H1 (cell line): ENCODE measurements around the gene AAK1. TPM values are rescaled to one million over a fixed set of nuclear protein-coding genes. Genes with fewer than 3 reads are reported as not detected.

Experiments used
- CTCF ChIA-PET: fragments of 300-600 bp; sonication (Branson Sonifier 250); formaldehyde crosslinking; loops from one replicate; lab custom pipeline; 2021; ENCODE audit not compliant: partially characterized antibody; lab: Charles Lee
- POLR2A ChIA-PET: fragments of 300-600 bp; sonication (Branson Sonifier 250); formaldehyde crosslinking; loops from one replicate; lab custom pipeline; 2021; ENCODE audit warnings: inconsistent platforms; ENCODE audit not compliant: partially characterized antibody; lab: Charles Lee
- DNase-seq, 2 experiments: peaks; one replicate each; pipeline versions ENCODE4 v3.0.0 to v3.0.0-alpha.2; 2010 to 2022; ENCODE audit warnings: low spot score in 2 of 2, low read depth in 1 of 2, mixed read lengths in 1 of 2
- FAIRE-seq: peaks from 2 replicates; lab custom pipeline; 2011; peaks lifted over from hg19 to GRCh38; lab: Jason Lieb, UNC
- H2AFZ ChIP-seq: 2 replicates; pipeline ENCODE4 v1.8.1; 2012; ENCODE audit warnings: low read length, inconsistent platforms
- H2AK5ac ChIP-seq: 2 replicates; pipeline ENCODE4 v1.6.1; 2013; ENCODE audit warnings: low read depth, low read length
- H2BK120ac ChIP-seq: replicated peaks from 2 replicates; pipeline ENCODE3; 2013; ENCODE audit warnings: low read depth, low read length, inconsistent platforms
- H2BK12ac ChIP-seq: 2 replicates; pipeline ENCODE4 v1.6.1; 2013; ENCODE audit warnings: low read depth, low read length
- H2BK15ac ChIP-seq: 2 replicates; pipeline ENCODE4 v1.6.1; 2013; ENCODE audit warnings: low read length
- H2BK20ac ChIP-seq: 2 replicates; pipeline ENCODE4 v1.6.1; 2013; ENCODE audit warnings: low read length
- H2BK5ac ChIP-seq: 2 replicates; pipeline ENCODE4 v1.6.1; 2013; ENCODE audit warnings: low read depth, low read length
- H3K14ac ChIP-seq: 2 replicates; pipeline ENCODE4 v1.6.1; 2013; ENCODE audit warnings: inconsistent platforms; ENCODE audit not compliant: insufficient read length
- H3K18ac ChIP-seq: 2 replicates; pipeline ENCODE4 v1.6.1; 2013; ENCODE audit warnings: low read length; ENCODE audit errors: extremely low read depth
- H3K23ac ChIP-seq: 2 replicates; pipeline ENCODE4 v1.6.1; 2013; ENCODE audit warnings: inconsistent platforms; ENCODE audit not compliant: insufficient read length
- H3K23me2 ChIP-seq: 2 replicates; pipeline ENCODE4 v1.6.1; 2013; ENCODE audit warnings: low read depth, low read length
- H3K27ac ChIP-seq: 2 replicates; pipeline ENCODE4 v1.6.1; 2011; ENCODE audit warnings: low read depth, low read length, inconsistent platforms
- H3K27me3 ChIP-seq, 4 experiments: replicated peaks in 1 of 4; 1 replicate in 1 of 4; 2 replicates in 3 of 4; pipeline versions ENCODE4 v1.6.1 to v1.8.1; 2011 to 2013; ENCODE audit warnings: low read length in 3 of 4, mild to moderate bottlenecking in 3 of 4, inconsistent platforms in 2 of 4, mixed read lengths in 2 of 4, moderate library complexity in 1 of 4; ENCODE audit not compliant: control insufficient read depth in 3 of 4, insufficient read depth in 3 of 4; ENCODE audit errors: extremely low read depth in 1 of 4
- H3K36me3 ChIP-seq, 4 experiments: 2 replicates each; pipeline versions ENCODE4 v1.6.1 to v1.8.1; 2011 to 2013; ENCODE audit warnings: mild to moderate bottlenecking in 4 of 4, low read length in 3 of 4, moderate library complexity in 2 of 4, control low read depth in 1 of 4, inconsistent platforms in 1 of 4; ENCODE audit not compliant: insufficient read depth in 4 of 4, control insufficient read depth in 2 of 4
- H3K4ac ChIP-seq: replicated peaks from 2 replicates; pipeline ENCODE3; 2013; ENCODE audit warnings: low read length, low read depth, mixed read lengths, inconsistent platforms; ENCODE audit not compliant: insufficient read length
- H3K4me1 ChIP-seq, 4 experiments: replicated peaks in 1 of 4; 1 replicate in 1 of 4; 2 replicates in 3 of 4; pipeline versions ENCODE4 v1.6.1 to v1.8.1; 2011 to 2013; ENCODE audit warnings: low read length in 3 of 4, inconsistent platforms in 2 of 4, mixed read lengths in 1 of 4; ENCODE audit not compliant: insufficient read depth in 4 of 4, control insufficient read depth in 3 of 4
- H3K4me2 ChIP-seq, 2 experiments: 2 replicates each; pipeline versions ENCODE4 v1.6.1 to v1.8.1; 2011 to 2013; ENCODE audit warnings: low read depth in 2 of 2, low read length in 2 of 2, control low read depth in 1 of 2, inconsistent platforms in 1 of 2, mild to moderate bottlenecking in 1 of 2; ENCODE audit not compliant: insufficient read depth in 1 of 2
- H3K4me3 ChIP-seq, 4 experiments: fragments of 200-600, 300-600 bp in 1 of 4; sonication (generic), shearing (Covaris generic), sonication (Bioruptor Twin) in 1 of 4; 2 replicates each; pipeline versions ENCODE4 v1.5.1 to v1.8.1; 2011 to 2016; ENCODE audit warnings: low read length in 4 of 4, low read depth in 3 of 4, control low read depth in 2 of 4, inconsistent platforms in 2 of 4, mild to moderate bottlenecking in 2 of 4, mixed read lengths in 1 of 4, moderate library complexity in 1 of 4; ENCODE audit not compliant: insufficient read depth in 2 of 4; ENCODE audit errors: extremely low read depth in 1 of 4
- H3K56ac ChIP-seq: replicated peaks from 2 replicates; pipeline ENCODE3; 2013; ENCODE audit warnings: low read depth, mild to moderate bottlenecking, mixed read lengths, low read length, inconsistent platforms; ENCODE audit not compliant: insufficient read length
- H3K79me1 ChIP-seq: 2 replicates; pipeline ENCODE4 v1.6.1; 2013; ENCODE audit warnings: low read depth, low read length, control low read depth
- H3K79me2 ChIP-seq, 2 experiments: 2 replicates each; pipeline versions ENCODE4 v1.6.1 to v1.8.1; 2012 to 2013; ENCODE audit warnings: low read length in 2 of 2, mild to moderate bottlenecking in 2 of 2, inconsistent platforms in 1 of 2; ENCODE audit not compliant: insufficient read depth in 2 of 2, control insufficient read depth in 1 of 2
- H3K9ac ChIP-seq, 4 experiments: replicated peaks in 1 of 4; 1 replicate in 1 of 4; 2 replicates in 3 of 4; pipeline versions ENCODE4 v1.6.1 to v1.8.1; 2011 to 2013; ENCODE audit warnings: low read depth in 3 of 4, low read length in 3 of 4, control low read depth in 2 of 4, mild to moderate bottlenecking in 2 of 4, moderate library complexity in 2 of 4, inconsistent platforms in 1 of 4; ENCODE audit errors: extremely low read depth in 1 of 4
- H3K9me3 ChIP-seq, 2 experiments: 2 replicates each; pipeline versions ENCODE4 v1.6.1 to v1.8.1; 2012 to 2013; ENCODE audit warnings: mild to moderate bottlenecking in 2 of 2, moderate library complexity in 2 of 2, control low read depth in 1 of 2, inconsistent platforms in 1 of 2, low read depth in 1 of 2, low read length in 1 of 2, mixed read lengths in 1 of 2; ENCODE audit not compliant: insufficient read depth in 2 of 2
- H4K20me1 ChIP-seq, 2 experiments: replicated peaks in 1 of 2; 2 replicates each; pipeline versions ENCODE3 to v1.8.1; 2011 to 2013; ENCODE audit warnings: inconsistent platforms in 2 of 2, low read length in 2 of 2, mild to moderate bottlenecking in 1 of 2; ENCODE audit not compliant: insufficient read depth in 2 of 2, control insufficient read depth in 1 of 2
- H4K5ac ChIP-seq: 2 replicates; pipeline ENCODE4 v1.6.1; 2013; ENCODE audit warnings: low read length, low read depth, mixed read lengths, inconsistent platforms; ENCODE audit not compliant: insufficient read length
- H4K8ac ChIP-seq: 2 replicates; pipeline ENCODE4 v1.8.0; 2013; ENCODE audit warnings: mild to moderate bottlenecking, moderate library complexity, low read length, inconsistent platforms; ENCODE audit not compliant: insufficient read depth; ENCODE audit errors: extremely low read depth
- H4K91ac ChIP-seq: replicated peaks from 2 replicates; pipeline ENCODE3; 2013; ENCODE audit warnings: low read length, mixed read lengths, inconsistent platforms; ENCODE audit not compliant: insufficient read length
- BACH1 ChIP-seq: IDR thresholded peaks from 2 replicates; pipeline ENCODE4 v1.6.1; 2012; ENCODE audit warnings: low read length, improper control_type of control experiment
- BCL11A ChIP-seq, 2 experiments: IDR thresholded peaks; one replicate each; pipeline ENCODE4 v1.6.1; 2011; ENCODE audit warnings: low read depth in 2 of 2, low read length in 2 of 2, mild to moderate bottlenecking in 2 of 2
- CTCF ChIP-seq, 3 experiments: IDR thresholded peaks; 1 replicate in 2 of 3; 2 replicates in 1 of 3; pipeline versions ENCODE4 v1.5.1 to v1.6.1; 2011; ENCODE audit warnings: low read length in 3 of 3, mild to moderate bottlenecking in 3 of 3, inconsistent platforms in 2 of 3, low read depth in 1 of 3, moderate library complexity in 1 of 3; ENCODE audit not compliant: insufficient read depth in 1 of 3; ENCODE audit errors: control extremely low read depth in 1 of 3
- E2F6 ChIP-seq: IDR thresholded peaks from 2 replicates; pipeline ENCODE4 v1.6.1; 2012; ENCODE audit warnings: inconsistent platforms
- HDAC6 ChIP-seq: IDR thresholded peaks from one replicate; pipeline ENCODE4 v1.7.1; 2012; ENCODE audit warnings: low read depth, mild to moderate bottlenecking, inconsistent platforms, low read length, moderate library complexity
- JUN ChIP-seq: IDR thresholded peaks from 2 replicates; pipeline ENCODE4 v1.6.1; 2011; ENCODE audit warnings: low read depth, mild to moderate bottlenecking, improper control_type of control experiment, low read length
- JUND ChIP-seq: IDR thresholded peaks from 2 replicates; pipeline ENCODE4 v1.6.1; 2011; ENCODE audit warnings: mild to moderate bottlenecking, improper control_type of control experiment, low read length
- RFX5 ChIP-seq: IDR thresholded peaks from 2 replicates; pipeline ENCODE4 v1.6.1; 2011; ENCODE audit warnings: low read depth, low read length, improper control_type of control experiment, borderline replicate concordance
- RNF2 ChIP-seq: fragments of 200-900, 300-1000 bp; sonication (generic); IDR thresholded peaks from 2 replicates; pipeline ENCODE4 v1.7.1; 2016; ENCODE audit warnings: borderline replicate concordance, low read depth, mild to moderate bottlenecking, antibody characterized with exemption, low read length; ENCODE audit not compliant: poor library complexity, severe bottlenecking; ENCODE audit errors: missing control alignments
- SP4 ChIP-seq: IDR thresholded peaks from 2 replicates; pipeline ENCODE4 v1.6.1; 2012; ENCODE audit warnings: low read length, inconsistent platforms
- TBP ChIP-seq: IDR thresholded peaks from 2 replicates; pipeline ENCODE4 v1.6.1; 2011; ENCODE audit warnings: low read depth, low read length, improper control_type of control experiment
- WGBS, 2 experiments: shearing (Covaris generic) in 1 of 2; methylation state at CpG; one replicate each; pipeline versions ENCODE4 v1.1.6 to v1.1.7; 2013 to 2015; ENCODE audit warnings: low lambda C conversion rate in 2 of 2, mixed read lengths in 2 of 2, inconsistent platforms in 1 of 2, low coverage in 1 of 2, missing lambda C conversion rate in 1 of 2; ENCODE audit not compliant: insufficient replicate concordance in 2 of 2, insufficient coverage in 1 of 2, insufficient read length in 1 of 2; ENCODE audit errors: extremely low coverage in 1 of 2, missing lambda C conversion rate in 1 of 2; 5-methylcytosine and 5-hydroxymethylcytosine counted together
- polyA plus RNA-seq, 7 experiments: library from polyadenylated mRNA; depleted of rRNA in 3 of 7; stranded (reverse) in 5 of 7; unstranded in 2 of 7; fragments of >200 nt in 5 of 7; fragments of 200-250 nt in 2 of 7; gene quantifications; 1 replicate in 5 of 7; 2 replicates in 1 of 7; 4 replicates in 1 of 7; pipeline versions ENCODE4 v1.2.1 to v1.2.3, GENCODE V29; 2011 to 2013; ENCODE audit warnings: missing spikeins in 2 of 7, mixed read lengths in 2 of 7
- total RNA-seq: library from RNA; stranded (reverse); fragmentation: NEBNext Ultra II Directional; extraction: Animal tissue kit (Norgen Biotek cat#: 25700); gene quantifications from 2 replicates; pipeline ENCODE4 v1.2.1, GENCODE V29; 2021

AAK1 gene
- total and polyA plus RNA-seq, 2 of the 8 experiments (the other 6 are each of a cell fraction or from before 2014, with no cell fraction given), result 10.0 to 40.5 TPM

- H4K8ac ChIP-seq, result no peak overlapping the region
- no peaks in the 10 kb centered on the region for H4K20me1 ChIP-seq
- H4K5ac ChIP-seq, result no peak overlapping the region
- H4K91ac ChIP-seq, result no peak overlapping the region
- H2BK5ac ChIP-seq, result no peak overlapping the region
- no peak overlapping the region for H3K4me3 ChIP-seq
- no peak for DNase-seq
- no peak overlapping the region for H2BK120ac ChIP-seq
- no peaks in the 10 kb centered on the region for H3K9me3 ChIP-seq
- 0 out of 2 replicates have a peak overlapping the region, but pooled peaks have one; percentile 6 for H2BK12ac ChIP-seq
- H3K9ac ChIP-seq, result no peak overlapping the region
- H3K4me1 ChIP-seq, result peaks cover 0 to 5% (median 2%) of the 10 kb centered on the region in 4 experiments; a peak in 2 of 7 replicates
- no peak overlapping the region for H3K14ac ChIP-seq
- no peak overlapping the region for H3K23ac ChIP-seq
- H2BK20ac ChIP-seq, result no peak overlapping the region
- 0 out of 2 replicates have a peak overlapping the region, but pooled peaks have one; percentile 32 for H2AK5ac ChIP-seq
- no peak overlapping the region for H3K56ac ChIP-seq
- no peaks in the 10 kb centered on the region for H3K36me3 ChIP-seq
- no peak overlapping the region for H3K4me2 ChIP-seq
- POLR2A ChIA-PET, result no interaction called here
- no peak for FAIRE-seq
- no peak overlapping the region for H2BK15ac ChIP-seq
- WGBS, 2 experiments, result 88% methylated on average over 4 of the region's 4 CpGs; no CpG with 5 or more reads in 1 of the 2 experiments
- H3K4ac ChIP-seq, result no peak overlapping the region
- H3K79me1 ChIP-seq, result 0 out of 2 replicates have a peak, but pooled peaks cover 2% of the 10 kb centered on the region
- no peak overlapping the region for H2AFZ ChIP-seq
- H3K23me2 ChIP-seq, result no peaks in the 10 kb centered on the region
- CTCF ChIA-PET, result interaction anchor here (1.0 to 11.5 kb wide), 11 partner anchors 10 to 165 kb away, joined by 3 to 128 read pairs (median 5); no protein-coding TSS in a partner anchor
- H3K27ac ChIP-seq, result no peak overlapping the region
- peak overlapping the region; percentile 9; the same call in 1 of the 2 replicates for H3K18ac ChIP-seq
- peaks cover 0 to 13% of the 10 kb centered on the region in 2 experiments; a peak in 2 of 4 replicates for H3K79me2 ChIP-seq
- no peaks in the 10 kb centered on the region for H3K27me3 ChIP-seq
- TF ChIP-seq BACH1 (no peak), RFX5 (no peak), SP4 (no peak), HDAC6 (no peak), BCL11A (IDR thresholded peaks at IDR 0.05; ENCODE audit: low read depth in 2 of 2, low read length in 2 of 2) (no peak), E2F6 (no peak), TBP (no peak), CTCF (IDR thresholded peaks at IDR 0.05; ENCODE audit: control extremely low read depth in 1 of 3, insufficient read depth in 1 of 3, low read depth in 1 of 3, low read length in 3 of 3) (no peak), JUND (no peak), RNF2 (no peak), JUN (no peak)
These were observed 83.4 kb downstream of the AAK1 start for GRCh38 chr2:69560147-69560482.
